Stimulated activated CD4-positive, alpha-beta T cell treated with anti-CD3 and anti-CD28 coated beads, Interleukin-1b, Interleukin-23, amount 100 ng/mL, for 48 hours (primary cell): ENCODE measurements around the gene FBXL20.
"Not testable (repeated sequence)": the region's sequence is repeated elsewhere in the genome, so short reads cannot be mapped to it uniquely, and the experiment has no call there.

Experiments used
- DNase-seq: peaks from one replicate; pipeline ENCODE4 v3.0.0-alpha.2; 2020

Gene FBXL20

GRCh38 chr17:39376434-39376833, 25.0 kb downstream of the FBXL20 start:
- DNase-seq = no peak

- DNase-seq = not testable (repeated sequence)
These were observed 33.6 kb downstream of the FBXL20 start for GRCh38 chr17:39367805-39368204.

GRCh38 chr17:39365872-39366271, 35.6 kb downstream of the FBXL20 start:
- DNase-seq = no peak

GRCh38 chr17:39365242-39365641, 36.2 kb downstream of the FBXL20 start:
- DNase-seq = no peak

- DNase-seq = no peak
These were observed 37.0 kb downstream of the FBXL20 start for GRCh38 chr17:39364236-39365025.

GRCh38 chr17:39361064-39361463, 40.4 kb downstream of the FBXL20 start:
- DNase-seq = no peak

- no peak for DNase-seq
These were observed 40.9 kb downstream of the FBXL20 start for GRCh38 chr17:39360537-39360936.

GRCh38 chr17:39359994-39360393, 41.4 kb downstream of the FBXL20 start:
- DNase-seq = no peak

- no peak for DNase-seq
These were observed 43.4 kb downstream of the FBXL20 start for GRCh38 chr17:39357986-39358385.

- no peak for DNase-seq
These were observed 43.9 kb downstream of the FBXL20 start for GRCh38 chr17:39357488-39357887.

GRCh38 chr17:39352986-39353385, 48.4 kb downstream of the FBXL20 start:
- DNase-seq = no peak

- DNase-seq = no peak
These were observed 48.9 kb downstream of the FBXL20 start for GRCh38 chr17:39352511-39352910.

- DNase-seq = no peak
These were observed 49.9 kb downstream of the FBXL20 start for GRCh38 chr17:39351508-39351907.

- DNase-seq = no peak
These were observed 52.2 kb downstream of the FBXL20 start for GRCh38 chr17:39349246-39349645.

GRCh38 chr17:39346863-39347262, 54.6 kb downstream of the FBXL20 start:
- DNase-seq = not testable (repeated sequence)

GRCh38 chr17:39341541-39341940, 59.9 kb downstream of the FBXL20 start:
- DNase-seq = no peak

GRCh38 chr17:39340731-39341130, 60.7 kb downstream of the FBXL20 start:
- no peak for DNase-seq

- DNase-seq = no peak
These were observed 62.2 kb downstream of the FBXL20 start for GRCh38 chr17:39339272-39339671.

GRCh38 chr17:39337649-39338048, 63.8 kb downstream of the FBXL20 start:
- DNase-seq = not testable (repeated sequence)

GRCh38 chr17:39335704-39336223, 65.7 kb downstream of the FBXL20 start:
- DNase-seq = no peak

GRCh38 chr17:39334008-39334744, 67.2 kb downstream of the FBXL20 start:
- not testable (repeated sequence) for DNase-seq

GRCh38 chr17:39332092-39332491, 69.3 kb downstream of the FBXL20 start:
- no peak for DNase-seq

- no peak for DNase-seq
These were observed 72.6 kb downstream of the FBXL20 start for GRCh38 chr17:39328815-39329214.

- DNase-seq = no peak
These were observed 74.3 kb downstream of the FBXL20 start for GRCh38 chr17:39327109-39327508.
